K562 (cell line): ENCODE results near the gene SPATA17. TPM values are rescaled to one million over a fixed set of nuclear protein-coding genes. Genes with fewer than 3 reads are reported as not detected.

Experiments used
- C11orf30 ChIP-seq: fragments of 450-650 bp; IDR thresholded peaks from 2 replicates; pipeline ENCODE4 v1.6.1; 2016; ENCODE audit warnings: low read depth, mild to moderate bottlenecking
- DIDO1 ChIP-seq: fragments of 450-650 bp; IDR thresholded peaks from 2 replicates; pipeline ENCODE4 v1.6.1; 2016; ENCODE audit warnings: low read depth, missing biosample characterization, missing genetic modification characterization
- EZH2 ChIP-seq: IDR thresholded peaks from 2 replicates; pipeline ENCODE4 v1.6.1; 2012; ENCODE audit warnings: low read depth, mild to moderate bottlenecking, inconsistent platforms, low read length, borderline replicate concordance
- FOS ChIP-seq: IDR thresholded peaks from 3 replicates; pipeline ENCODE4 v1.6.1; 2011; ENCODE audit not compliant: insufficient read length; ENCODE audit errors: extremely low read depth
- GABPA ChIP-seq: fragments of 200-800 bp; sonication (Bioruptor generic); conservative IDR thresholded peaks from 2 replicates; pipeline ENCODE4 v1.6.1; 2016; ENCODE audit warnings: low read depth, missing genetic modification characterization, missing compliant biosample characterization
- KAT8 ChIP-seq: fragments of 450-650 bp; IDR thresholded peaks from 2 replicates; pipeline ENCODE4 v1.6.1; 2016; ENCODE audit warnings: low read depth, mild to moderate bottlenecking
- MEIS2 ChIP-seq: fragments of 450-650 bp; IDR thresholded peaks from 2 replicates; pipeline ENCODE4 v1.6.1; 2014; ENCODE audit warnings: mild to moderate bottlenecking; ENCODE audit not compliant: partially characterized antibody
- PBX2 ChIP-seq, 2 experiments: IDR thresholded peaks in 1 of 2; conservative IDR thresholded peaks in 1 of 2; 2 replicates each; pipeline ENCODE4 v1.6.1; 2016; ENCODE audit warnings: low read depth in 2 of 2, mild to moderate bottlenecking in 1 of 2, missing compliant biosample characterization in 1 of 2, missing genetic modification characterization in 1 of 2, moderate library complexity in 1 of 2
- POLR2G ChIP-seq: fragments of 200-400 bp; formaldehyde crosslinking; IDR thresholded peaks from 2 replicates; pipeline ENCODE4 v1.6.1; 2017; ENCODE audit warnings: low read depth, mild to moderate bottlenecking, antibody characterized with exemption, low read length, moderate library complexity
- RBFOX2 ChIP-seq: fragments of 200-400 bp; formaldehyde crosslinking; IDR thresholded peaks from 2 replicates; pipeline ENCODE4 v1.6.1; 2017; ENCODE audit warnings: low read depth, mild to moderate bottlenecking, low read length, moderate library complexity
- SIN3B ChIP-seq: fragments of 450-650 bp; IDR thresholded peaks from 2 replicates; pipeline ENCODE4 v1.6.1; 2017; ENCODE audit warnings: low read depth, mild to moderate bottlenecking, moderate library complexity
- TAF7 ChIP-seq: fragments of 450-650 bp; IDR thresholded peaks from 2 replicates; pipeline ENCODE4 v1.6.1; 2016; ENCODE audit warnings: missing genetic modification characterization, missing compliant biosample characterization
- TBL1XR1 ChIP-seq, 2 experiments: IDR thresholded peaks; 2 replicates each; pipeline ENCODE4 v1.6.1; 2012; ENCODE audit warnings: improper control_type of control experiment in 2 of 2, low read length in 2 of 2, mild to moderate bottlenecking in 1 of 2
- TCF7L2 ChIP-seq: fragments of 150-350 bp; IDR thresholded peaks from 2 replicates; pipeline ENCODE4 v1.6.1; 2016; ENCODE audit warnings: low read depth, mild to moderate bottlenecking, low read length, moderate library complexity
- TEAD1 ChIP-seq, 2 experiments: fragments of 450-650 bp in 1 of 2; sonication (generic) in 1 of 2; formaldehyde crosslinking; IDR thresholded peaks; 2 replicates each; pipeline versions ENCODE4 v1.4.0 to v1.8.0; 2020 to 2022; ENCODE audit warnings: mild to moderate bottlenecking in 2 of 2, missing genetic modification reagents in 1 of 2
- ZBTB11 ChIP-seq, 3 experiments: fragments of 200-800 bp in 1 of 3; fragments of 250-450 bp in 1 of 3; fragments of 450-650 bp in 1 of 3; sonication (Bioruptor Pico) in 1 of 3; sonication (Bioruptor generic) in 1 of 3; formaldehyde crosslinking in 1 of 3; IDR thresholded peaks; 2 replicates each; pipeline versions ENCODE4 v1.6.1 to v1.8.0; 2016 to 2022; ENCODE audit warnings: mild to moderate bottlenecking in 2 of 3, missing genetic modification characterization in 2 of 3, missing compliant biosample characterization in 1 of 3, moderate library complexity in 1 of 3
- ZFX ChIP-seq: sonication (generic); formaldehyde crosslinking; IDR thresholded peaks from 2 replicates; pipeline ENCODE4 v1.8.0; 2022; ENCODE audit warnings: mild to moderate bottlenecking, missing genetic modification reagents, moderate library complexity
- polyA plus RNA-seq, 8 experiments: library from polyadenylated mRNA; depleted of rRNA in 4 of 8; stranded (reverse) in 5 of 8; unstranded in 3 of 8; fragments of >200 nt; fragmentation: Nextera tagmentation in 2 of 8; fragmentation: Illumina TruSeq in 1 of 8; extraction: Ambion mirVana in 2 of 8; extraction: Trizol in 1 of 8; gene quantifications; 2 replicates each; pipeline versions ENCODE4 v1.2.1 to v1.2.3, GENCODE V29; 2011 to 2014; ENCODE audit warnings: inconsistent platforms in 1 of 8, missing spikeins in 1 of 8
- total RNA-seq, 7 experiments: library from RNA; depleted of rRNA in 6 of 7; stranded (reverse); fragments of >200 nt in 6 of 7; fragmentation: Illumina TruSeq in 2 of 7; extraction: Trizol in 2 of 7; gene quantifications; 2 replicates each; pipeline versions ENCODE4 v1.2.1 to v1.2.3, GENCODE V29; 2011 to 2021; ENCODE audit warnings: low replicate concordance in 1 of 7
- TF ChIP-seq, protein P1 (sequence below): sonication (generic); formaldehyde crosslinking; IDR thresholded peaks from 2 replicates; pipeline ENCODE4 v1.8.0; 2022; ENCODE audit warnings: mild to moderate bottlenecking, missing genetic modification reagents

SPATA17 gene
- total and polyA plus RNA-seq, 9 of the 15 experiments (the other 6 are each of a cell fraction or from before 2014, with no cell fraction given) = 0.04 to 0.11 TPM; not detected in 7

GRCh38 chr1:217630711-217631591 lies at the start of gene SPATA17, which contains the start of gene GPATCH2 (continued):
- TF ChIP-seq PBX2 (CRISPR knock-in tag; IDR thresholded peaks at IDR 0.05; ENCODE audit: low read depth) (no peak), PBX2 (tag; conservative IDR thresholded peaks at IDR 0.05; ENCODE audit: low read depth) (peak; percentile 54), RBFOX2 (peak; percentile 65), GABPA (peak; percentile 96), ZFX (peak; percentile 88), DIDO1 (tag) (peak; percentile 65; the same call in 1 of the 2 replicates), KAT8 (no peak), ZBTB11 (CRISPR knock-in tag; IDR thresholded peaks at IDR 0.05) (peak in 2 of 3 experiments; percentile 12 to 34; a peak in 1 of 6 replicates), TAF7 (tag) (0 out of 2 replicates have a peak, but pooled peaks have one; percentile 40), POLR2G (peak; percentile 54), TBL1XR1 (IDR thresholded peaks at IDR 0.05; ENCODE audit: low read length in 2 of 2) (no peak), MEIS2 (no peak), TCF7L2 (peak; percentile 54; the same call in 1 of the 2 replicates), SIN3B (no peak), FOS (no peak), C11orf30 (no peak), EZH2 (no peak), TEAD1 (CRISPR knock-in tag; IDR thresholded peaks at IDR 0.05) (peak in 1 of 2 experiments; percentile 43; a peak in 1 of 4 replicates)
- TF ChIP-seq, protein P1, sequence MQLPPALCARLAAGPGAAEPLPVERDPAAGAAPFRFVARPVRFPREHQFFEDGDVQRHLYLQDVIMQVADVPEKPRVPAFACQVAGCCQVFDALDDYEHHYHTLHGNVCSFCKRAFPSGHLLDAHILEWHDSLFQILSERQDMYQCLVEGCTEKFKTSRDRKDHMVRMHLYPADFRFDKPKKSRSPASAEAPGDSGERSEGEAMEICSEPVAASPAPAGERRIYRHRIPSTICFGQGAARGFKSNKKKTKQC (CRISPR knock-in tag) = peak; percentile 54; the same call in 1 of the 2 replicates
